GM18861 (cell line): Measurements from ENCODE around the gene NAA35.
"Not testable (repeated sequence)": the region's sequence is repeated elsewhere in the genome, so short reads cannot be mapped to it uniquely, and the experiment has no call there.

Experiments used
- ATAC-seq: cut with Tn5 transposase; IDR thresholded peaks from one replicate; pipeline ENCODE4 v1.9.1; 2021; ENCODE audit not compliant: unreplicated experiment

The NAA35 gene

DNA sequence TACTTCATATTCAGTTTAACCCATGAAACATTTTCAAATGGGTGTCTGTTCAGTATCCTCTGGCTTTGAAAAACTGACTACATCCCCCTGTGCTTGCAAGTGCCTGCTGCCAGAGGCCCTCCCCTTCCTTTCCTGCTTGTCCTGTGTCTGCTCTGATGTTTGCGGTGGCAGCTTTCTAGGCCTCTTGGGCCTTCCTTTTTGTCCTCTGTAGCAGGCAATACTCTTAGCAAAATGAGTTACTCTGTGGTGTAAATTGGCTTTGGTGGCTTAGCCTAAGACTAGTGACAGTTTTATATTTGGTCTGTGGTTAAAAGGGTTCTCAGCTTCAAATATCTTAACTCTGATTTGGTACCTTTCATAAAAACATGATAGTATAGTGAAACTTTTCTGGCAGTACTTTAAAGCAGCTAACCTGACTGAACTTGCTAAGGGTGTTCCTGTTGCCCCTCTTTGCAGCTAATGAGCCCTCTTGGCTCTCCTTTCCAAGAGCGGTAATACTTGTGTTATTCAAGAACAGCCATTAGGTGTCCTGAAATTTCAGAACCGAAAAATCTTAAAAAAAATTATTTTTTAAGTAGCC is 81.8 kb downstream of the NAA35 start:
- ATAC-seq, result no peak

DNA sequence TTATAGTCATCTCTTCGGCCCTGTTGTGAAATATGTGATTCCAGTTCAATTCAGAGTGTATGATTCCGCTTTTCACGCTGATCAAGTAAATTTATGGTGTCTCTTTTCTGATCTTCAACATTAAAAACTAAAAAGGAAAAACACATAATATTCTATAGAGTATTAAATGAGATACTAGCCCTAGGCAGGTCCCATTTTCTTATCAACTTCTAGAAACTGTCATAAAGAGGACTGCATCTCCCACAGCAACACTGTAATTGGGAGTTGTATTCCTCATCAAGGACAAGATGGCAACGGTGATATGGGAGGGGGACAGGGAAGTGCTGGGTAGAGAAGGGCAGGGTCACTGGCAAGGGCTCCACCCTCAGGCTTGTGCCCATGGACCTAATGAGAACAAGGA is 86.8 kb downstream of the NAA35 start:
- no peak for ATAC-seq

DNA sequence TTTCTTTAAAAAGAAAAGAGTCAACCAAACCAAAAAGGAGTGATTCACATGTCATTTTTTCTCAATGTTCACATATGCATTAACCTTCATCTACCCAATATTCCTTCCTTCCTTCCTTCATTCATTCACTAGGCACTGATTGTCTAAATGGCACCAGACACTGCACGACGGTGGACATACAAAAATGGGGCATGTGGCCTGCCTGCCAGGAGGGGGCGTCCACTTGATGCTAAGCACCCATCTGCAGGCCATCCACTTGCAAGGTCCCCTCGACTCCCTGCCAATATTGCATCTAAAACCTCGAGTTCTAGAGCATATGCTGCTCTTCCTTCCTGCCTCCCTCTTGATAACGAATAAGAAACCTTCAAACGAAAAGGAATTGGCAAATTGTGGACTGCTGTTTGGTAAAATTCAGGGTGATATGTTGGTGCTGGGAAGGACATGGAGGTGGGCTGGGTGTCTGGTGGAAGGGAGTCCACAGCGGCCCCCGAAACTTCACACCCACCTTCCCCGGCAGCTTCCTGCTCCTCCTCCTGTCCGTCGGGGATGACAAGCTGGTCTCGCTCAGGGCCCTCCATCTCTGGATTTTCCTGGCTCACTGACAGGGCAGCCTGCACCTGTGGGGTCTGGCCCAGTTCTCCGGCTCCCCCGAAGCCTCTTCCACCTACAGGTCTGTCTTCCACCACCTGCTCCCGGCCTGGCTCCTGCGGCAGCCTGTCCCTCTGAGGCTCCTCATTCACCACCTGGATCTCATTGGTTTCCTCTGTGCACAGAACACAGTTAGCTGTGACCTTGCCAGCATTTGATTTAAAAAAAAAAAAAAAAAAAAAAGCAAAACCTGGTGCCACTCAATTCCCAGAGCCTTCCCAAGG is 94.2 kb downstream of the NAA35 start:
- no peak for ATAC-seq

DNA sequence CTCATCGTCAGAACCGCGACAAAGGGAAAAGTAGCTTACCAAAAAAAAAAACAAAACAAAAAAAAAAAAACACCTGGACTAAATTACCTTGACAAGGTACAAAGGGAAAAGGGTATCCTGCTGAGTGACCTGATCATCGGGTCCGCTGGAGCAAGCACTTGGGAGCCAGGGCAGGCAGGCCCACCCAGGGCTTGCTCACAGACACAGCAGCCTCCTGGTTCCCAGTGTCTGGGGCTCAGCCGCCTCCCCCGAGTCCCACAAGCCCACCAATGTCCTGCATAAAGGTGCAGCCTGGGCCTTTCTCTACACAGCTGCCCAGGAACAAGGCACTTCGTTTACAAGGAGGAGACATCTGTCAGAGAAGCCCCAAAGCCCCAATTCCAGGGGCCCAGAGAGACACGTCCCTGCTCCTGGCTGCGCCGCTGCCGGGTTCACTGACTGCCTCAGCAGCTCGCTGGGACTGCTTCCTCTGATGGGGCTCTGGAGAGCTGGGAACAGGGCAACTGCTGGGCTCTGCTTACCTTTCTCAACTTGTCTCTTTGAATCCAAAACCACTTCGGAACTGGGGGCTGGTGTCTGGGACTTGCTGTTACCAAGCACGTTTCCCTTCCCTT is 95.0 kb downstream of the NAA35 start:
- no peak for ATAC-seq

DNA sequence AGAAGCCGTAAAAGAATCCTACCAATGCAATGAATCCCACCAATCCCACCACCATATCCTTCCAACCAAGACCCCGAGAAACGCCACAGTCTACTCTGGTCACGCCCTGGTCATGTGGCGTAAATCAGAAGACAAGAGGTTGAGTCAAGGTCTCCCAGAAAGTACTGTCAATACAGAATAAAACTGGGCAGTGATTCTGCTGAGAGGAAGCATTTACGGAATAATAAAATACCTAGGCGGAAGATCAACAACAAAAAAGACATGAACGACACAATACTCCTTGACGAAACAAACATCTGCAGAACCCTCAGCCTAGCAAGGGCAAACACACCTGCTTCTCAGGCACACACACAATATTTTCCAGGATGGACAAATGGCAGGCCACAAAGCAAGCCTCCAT is 95.6 kb downstream of the NAA35 start:
- ATAC-seq, result no peak

DNA sequence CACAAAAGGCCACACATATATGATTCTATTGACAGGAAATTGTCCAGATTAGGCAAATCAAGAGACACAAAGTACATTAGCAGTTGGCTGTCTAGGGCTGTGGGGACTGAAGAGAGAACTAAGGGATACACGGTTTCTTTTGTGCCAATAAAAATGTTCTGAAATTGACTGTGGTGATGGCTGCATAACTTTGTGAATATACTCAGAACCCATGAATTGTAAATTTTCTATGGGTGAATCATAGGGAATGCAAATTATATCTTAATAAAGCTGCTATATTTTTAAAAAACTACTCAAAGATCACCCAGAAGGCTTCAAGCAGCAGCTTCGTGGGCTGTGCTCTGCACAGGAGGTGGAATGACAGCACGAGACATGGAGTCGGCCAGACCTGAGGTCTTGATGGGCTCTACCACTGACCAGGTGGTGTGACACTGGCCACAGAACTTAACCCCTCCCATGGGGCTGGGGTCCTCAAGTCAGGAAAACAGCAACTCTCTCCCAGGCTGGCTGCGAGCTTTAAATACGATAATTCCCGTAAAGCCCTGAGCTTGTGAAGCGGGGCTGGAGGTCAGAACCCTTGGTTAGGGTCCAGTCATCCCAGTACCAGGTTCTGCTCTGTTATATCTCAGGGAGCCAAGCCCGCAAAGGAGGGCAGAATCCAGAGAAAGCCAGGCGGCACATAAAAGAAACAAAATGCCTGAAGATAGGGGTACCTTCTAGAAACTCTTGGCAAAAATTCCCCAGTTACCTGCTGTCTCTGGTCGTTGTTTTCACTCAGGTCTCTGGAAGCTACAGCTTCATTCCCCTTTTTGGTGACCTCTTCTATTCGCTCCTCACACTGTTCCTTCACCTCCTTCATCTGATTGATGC is 99.3 kb downstream of the NAA35 start:
- ATAC-seq, result no peak

DNA sequence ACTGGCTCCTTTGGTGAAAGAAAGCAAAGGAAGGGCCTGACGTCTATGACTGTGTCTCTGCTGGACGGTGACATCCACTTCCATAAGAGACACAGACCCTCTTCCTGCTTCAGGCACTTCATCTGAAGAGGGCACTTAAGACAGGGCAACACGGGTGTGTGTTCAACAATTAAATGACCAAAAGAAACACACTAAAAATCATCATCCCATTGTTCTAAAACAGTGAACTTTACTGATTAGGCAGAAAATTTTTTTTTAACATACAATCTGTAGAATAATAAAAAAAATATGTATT is 99.9 kb downstream of the NAA35 start:
- ATAC-seq, result no peak

DNA sequence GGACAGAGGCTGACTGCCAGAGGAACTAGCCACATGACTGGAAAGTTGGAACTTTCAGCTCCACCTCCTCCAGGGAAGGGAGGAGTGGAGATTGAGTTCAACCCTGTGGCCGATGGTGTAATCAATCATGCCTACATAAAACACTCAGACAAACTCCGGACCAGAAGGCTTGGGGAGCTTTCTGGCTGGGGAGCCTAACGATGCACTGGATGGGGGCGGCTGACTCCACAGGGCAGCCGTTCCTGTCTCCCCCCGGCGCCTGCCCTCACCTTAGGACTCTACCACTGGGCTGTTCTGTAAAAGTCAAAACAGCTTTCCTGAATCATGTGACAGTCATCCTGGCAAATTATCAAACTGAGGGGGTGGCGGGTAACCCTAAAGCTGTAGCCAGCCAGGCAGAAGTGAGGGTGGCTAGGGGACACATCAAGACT is 100.4 kb downstream of the NAA35 start:
- ATAC-seq, result no peak

DNA sequence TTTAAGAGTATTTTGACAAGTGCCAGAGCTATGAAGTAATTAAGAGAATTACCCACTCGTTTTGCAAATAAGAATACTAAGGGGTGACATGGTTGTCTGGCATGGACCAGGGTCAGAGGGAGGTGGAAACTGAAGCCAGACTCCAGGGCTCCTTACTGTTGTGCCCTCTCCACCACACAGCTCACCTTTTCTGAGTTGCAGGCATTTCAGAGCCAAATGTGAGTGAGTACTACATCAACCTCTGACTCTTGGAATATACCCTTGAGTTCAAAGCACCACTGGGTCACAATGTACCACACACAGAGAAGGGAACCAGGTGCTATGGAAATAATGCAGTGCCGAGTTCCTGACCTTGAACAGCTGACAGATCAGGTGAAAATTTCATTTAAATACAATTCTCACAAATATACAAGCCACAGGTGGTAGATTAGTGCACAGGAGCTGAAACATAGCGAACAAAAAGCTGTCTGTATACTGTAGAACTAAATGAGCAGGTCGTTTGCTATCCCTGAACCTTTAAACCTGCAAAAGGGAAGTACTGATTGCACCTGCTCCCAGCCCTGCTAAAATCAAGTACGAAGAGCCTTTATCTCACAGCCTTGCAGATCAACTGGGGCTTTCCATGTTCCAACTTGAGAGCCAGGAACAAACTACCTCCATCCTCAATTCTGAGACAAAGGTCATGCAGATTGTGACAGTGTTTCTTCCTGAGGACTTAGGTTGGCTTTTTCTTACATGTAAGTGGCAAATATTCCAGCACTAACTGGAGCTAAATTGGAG is 101.4 kb downstream of the NAA35 start:
- no peak for ATAC-seq

DNA sequence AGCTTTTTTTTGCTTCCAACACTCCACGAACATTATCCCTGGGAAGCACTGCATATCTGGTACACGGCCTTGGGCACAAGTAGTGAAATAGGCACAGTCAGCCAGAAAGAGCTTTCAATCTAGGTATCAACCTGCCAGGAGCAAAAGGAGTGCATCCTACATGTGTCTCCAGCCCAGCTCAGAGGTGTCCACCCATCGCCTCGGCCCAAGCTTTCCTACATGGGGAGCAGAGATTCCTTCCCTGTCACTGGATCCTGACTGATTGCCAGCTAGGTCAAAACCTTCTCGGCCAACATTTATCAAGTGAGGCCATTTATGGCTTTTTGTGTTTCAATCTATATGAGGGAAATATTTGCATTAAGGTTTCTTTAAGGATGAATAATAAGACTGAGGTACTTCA is 102.6 kb downstream of the NAA35 start:
- no peak for ATAC-seq

DNA sequence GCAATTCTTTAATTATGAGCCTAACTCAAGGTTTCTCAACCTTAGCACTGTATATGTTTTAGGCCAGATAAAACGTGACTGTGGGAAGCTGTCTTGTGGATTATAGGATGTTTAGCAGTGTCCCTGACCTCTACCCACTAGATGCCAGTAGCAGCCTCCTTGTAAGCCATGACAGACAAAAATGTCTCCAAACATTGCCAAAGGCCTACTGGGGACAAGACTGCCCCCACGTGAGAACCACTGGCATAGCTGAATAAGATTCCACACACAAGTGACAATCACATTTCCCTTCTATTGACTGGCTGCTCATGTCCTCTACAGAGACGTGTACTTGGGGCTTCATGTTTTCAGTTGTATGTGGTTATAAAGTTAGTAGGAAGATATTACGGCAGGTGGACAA is 103.1 kb downstream of the NAA35 start:
- no peak for ATAC-seq

DNA sequence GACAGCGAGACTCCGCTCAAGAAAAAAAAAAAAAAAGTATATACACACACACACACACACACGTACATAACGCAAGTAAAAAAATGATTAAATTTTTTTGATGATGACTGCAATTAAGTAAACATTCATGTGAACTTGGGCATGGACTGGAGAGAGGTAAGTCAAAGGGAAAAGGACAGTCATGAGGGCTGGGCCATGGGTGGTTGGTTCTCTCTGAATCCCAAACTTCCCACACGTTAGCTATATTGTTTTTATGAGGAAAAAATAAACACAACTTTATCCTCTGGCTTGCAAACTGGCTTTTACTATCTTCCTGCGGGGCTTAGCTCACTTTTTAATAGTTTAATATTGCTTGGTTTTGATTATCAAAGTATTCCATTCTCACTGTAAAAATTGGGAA is 104.7 kb downstream of the NAA35 start:
- no peak for ATAC-seq

DNA sequence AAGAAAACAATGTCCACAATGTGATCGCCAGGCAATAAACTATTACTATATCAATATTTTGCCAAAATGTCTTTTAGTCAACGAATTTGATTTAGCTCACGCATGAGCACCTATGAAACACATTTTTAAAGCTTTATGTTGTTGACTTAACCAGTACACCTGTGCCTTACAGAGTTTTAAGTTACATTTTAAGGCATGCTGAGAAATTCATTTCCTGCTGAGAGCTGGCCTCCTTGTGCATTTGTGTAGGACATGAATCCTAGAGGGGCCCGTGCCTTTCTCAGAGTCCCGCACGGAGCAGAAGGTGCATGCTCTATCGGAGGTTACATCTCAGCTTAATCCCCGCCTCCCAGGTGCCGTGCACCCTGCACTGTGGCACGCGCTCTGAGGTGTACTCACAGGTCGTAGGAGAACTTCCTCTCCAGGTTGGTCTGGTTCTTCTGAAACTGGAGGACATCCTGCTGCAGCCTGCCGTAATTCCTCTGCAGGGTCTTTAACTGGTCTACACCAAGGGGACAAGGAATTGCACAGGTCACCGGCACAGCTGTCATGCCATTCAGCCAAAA is 105.2 kb downstream of the NAA35 start:
- no peak for ATAC-seq

DNA sequence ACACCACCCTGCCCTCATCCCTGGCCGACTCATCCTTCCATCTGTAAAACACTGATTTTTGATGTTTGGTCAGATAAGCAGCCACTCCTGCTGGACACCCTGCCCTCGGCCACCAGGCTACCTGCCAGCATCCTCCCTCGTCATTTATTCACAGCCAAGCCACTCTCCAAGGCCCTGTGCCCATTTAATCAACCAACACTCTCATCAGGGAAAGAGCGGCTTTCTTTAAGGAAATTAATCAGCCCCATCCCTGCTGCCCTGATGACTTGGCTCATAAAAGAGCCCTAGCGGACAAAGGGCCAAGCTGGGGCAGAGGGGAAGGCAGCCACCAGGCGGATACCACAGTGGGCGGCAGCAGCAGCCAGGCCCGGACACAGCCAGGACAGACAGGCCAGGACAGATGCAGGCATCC is 106.0 kb downstream of the NAA35 start:
- ATAC-seq, result no peak

DNA sequence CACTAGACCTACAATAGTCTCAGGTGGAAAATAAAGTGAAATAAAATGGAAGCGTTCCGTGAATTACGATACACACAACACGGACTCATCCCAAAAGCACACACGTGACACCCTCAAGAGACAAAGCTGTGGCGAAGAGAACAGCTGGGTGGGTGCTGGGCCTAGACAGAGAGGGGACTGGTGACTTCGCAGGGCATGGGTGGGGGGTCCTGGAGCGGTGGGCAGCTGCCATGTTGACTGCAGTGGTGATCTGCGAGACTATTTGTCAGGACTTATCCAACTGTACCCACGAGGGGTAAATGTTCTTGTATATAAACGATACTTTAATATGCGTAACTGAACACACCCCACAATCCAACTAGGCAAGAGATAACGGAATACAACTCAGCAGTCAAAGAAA is 106.4 kb downstream of the NAA35 start:
- ATAC-seq, result no peak

DNA sequence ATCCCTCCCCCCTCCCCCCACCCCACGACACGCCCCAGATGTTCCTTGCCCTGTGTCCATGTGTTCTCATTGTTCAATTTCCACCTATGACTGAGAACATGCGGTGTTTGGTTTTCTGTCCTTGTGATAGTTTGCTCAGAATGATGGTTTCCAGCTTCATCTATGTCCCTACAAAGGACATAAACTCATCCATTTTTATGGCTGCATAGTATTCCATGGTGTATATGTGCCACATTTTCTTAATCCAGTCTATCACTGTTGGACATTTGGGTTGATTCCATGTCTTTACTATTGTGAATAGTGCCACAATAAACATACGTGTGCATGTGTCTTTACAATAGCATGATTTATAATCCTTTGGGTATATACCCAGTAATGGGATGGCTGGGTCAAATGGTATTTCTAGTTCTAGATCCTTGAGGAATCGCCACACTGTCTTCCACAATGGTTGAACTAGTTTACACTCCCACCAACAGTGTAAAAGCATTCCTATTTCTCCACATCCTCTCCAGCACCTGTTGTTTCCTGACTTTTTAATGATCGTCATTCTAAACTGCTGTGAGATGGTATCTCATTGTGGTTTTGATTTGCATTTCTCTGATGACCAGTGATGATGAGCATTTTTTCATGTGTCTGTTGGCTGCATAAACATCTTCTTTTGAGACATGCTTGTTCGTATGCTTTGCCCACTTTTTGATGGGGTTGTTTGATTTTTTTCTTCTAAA is 107.2 kb downstream of the NAA35 start:
- not testable (repeated sequence) for ATAC-seq

DNA sequence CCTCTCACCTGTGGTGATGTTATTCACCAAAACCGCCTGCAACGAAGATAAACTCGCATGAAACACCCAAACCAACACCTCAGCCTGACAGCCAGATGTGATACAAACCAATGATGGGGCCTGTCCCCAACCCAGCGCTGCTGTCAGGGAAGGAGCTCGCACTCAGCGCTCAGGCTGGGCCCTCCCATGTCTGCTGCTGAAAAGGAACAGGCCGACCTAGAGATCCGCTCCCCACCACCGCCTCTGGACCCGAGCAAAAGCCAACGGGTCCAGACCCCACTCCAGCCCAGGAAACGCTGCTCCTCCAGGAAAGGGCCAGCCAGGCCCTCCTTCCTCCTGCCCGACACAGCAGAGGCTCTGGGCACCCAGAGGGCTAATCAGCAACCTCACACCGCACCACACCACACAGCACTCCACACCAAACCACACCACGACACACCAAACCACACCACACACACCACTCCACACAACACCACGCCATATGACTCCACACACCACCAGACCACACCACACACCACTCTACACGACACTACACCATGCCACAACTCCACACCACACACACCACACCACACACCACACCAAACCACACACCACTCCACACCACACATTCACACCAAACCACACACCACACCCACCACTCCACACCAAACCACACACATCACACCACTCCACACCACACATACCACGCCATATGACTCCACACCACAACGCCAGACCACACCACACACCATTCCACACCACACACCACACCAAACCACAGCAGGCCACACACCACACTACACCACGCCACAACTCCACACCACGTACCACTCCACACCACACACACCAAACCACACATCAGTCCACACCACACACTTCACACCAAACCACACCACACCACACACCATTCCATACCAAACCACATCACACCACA is 111.9 kb downstream of the NAA35 start:
- no peak for ATAC-seq

DNA sequence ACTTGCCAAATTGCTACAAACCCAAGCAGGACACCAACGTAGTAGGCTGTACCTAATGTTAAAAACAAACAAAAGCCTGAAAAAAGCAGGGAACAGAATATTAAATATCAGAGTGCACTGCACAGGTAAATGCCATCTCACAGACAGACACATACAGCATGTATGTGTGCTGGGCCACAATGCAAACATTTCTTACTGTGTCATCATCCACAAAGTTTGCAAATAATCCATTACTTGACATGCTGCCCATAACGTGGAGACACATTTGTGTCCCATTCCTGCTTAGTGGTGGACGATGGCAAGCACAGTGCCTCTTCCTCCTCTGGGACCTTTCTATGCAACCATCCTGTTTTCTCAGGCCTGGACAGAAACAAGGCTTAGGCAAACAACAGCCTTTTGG is 113.7 kb downstream of the NAA35 start:
- no peak for ATAC-seq

DNA sequence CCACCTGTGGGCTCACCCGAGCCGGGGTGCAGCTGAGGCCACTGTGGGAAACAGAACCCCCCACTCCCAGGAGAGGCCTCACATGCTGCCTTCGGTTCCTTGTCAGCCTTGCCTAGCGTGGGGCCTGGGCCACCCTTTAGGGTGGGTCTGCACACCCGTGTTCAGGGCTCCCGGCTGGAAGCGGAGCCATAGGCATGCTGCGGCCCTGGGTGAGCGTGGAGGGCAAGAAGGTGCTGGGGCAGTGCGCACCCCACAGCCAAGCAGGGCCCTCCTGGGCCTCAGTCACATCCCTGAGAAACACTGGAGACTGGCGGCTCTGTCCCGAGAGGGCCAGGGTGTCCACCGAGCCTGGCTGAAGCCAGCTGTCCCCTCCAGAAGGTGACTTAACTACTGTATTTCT is 116.5 kb downstream of the NAA35 start:
- no peak for ATAC-seq
